Spinal cord (tissue), 10 donors: ENCODE measurements around the gene GRK5. TPM values are rescaled to one million over a fixed set of nuclear protein-coding genes. Genes with fewer than 3 reads are reported as not detected.

Experiments used
- DNase-seq, 6 donors: peaks; one replicate each; pipeline versions ENCODE4 v3.0.0 to v3.0.0-alpha.2; 2013 to 2015; ENCODE audit warnings: low spot score in 6 of 6, low read depth in 4 of 6
- H3K27ac ChIP-seq: one replicate; pipeline ENCODE4 v1.5.1; 2013; ENCODE audit warnings: low read depth, low read length, control low read depth
- H3K27me3 ChIP-seq: one replicate; pipeline ENCODE4 v1.6.1; 2013; ENCODE audit warnings: low read length; ENCODE audit not compliant: control insufficient read depth, insufficient read depth
- H3K36me3 ChIP-seq: one replicate; pipeline ENCODE4 v1.6.1; 2013; ENCODE audit warnings: low read length; ENCODE audit not compliant: control insufficient read depth, insufficient read depth
- H3K4me1 ChIP-seq: one replicate; pipeline ENCODE4 v1.6.1; 2013; ENCODE audit warnings: low read length; ENCODE audit not compliant: control insufficient read depth, insufficient read depth
- H3K4me3 ChIP-seq: one replicate; pipeline ENCODE4 v1.5.1; 2013; ENCODE audit warnings: low read depth, low read length, control low read depth
- H3K9me3 ChIP-seq: one replicate; pipeline ENCODE4 v1.6.1; 2013; ENCODE audit warnings: low read length; ENCODE audit not compliant: control insufficient read depth, insufficient read depth
- WGBS: methylation state at CpG from one replicate; pipeline ENCODE4 v1.1.5; 2013; ENCODE audit warnings: missing lambda C conversion rate; ENCODE audit not compliant: insufficient coverage; 5-methylcytosine and 5-hydroxymethylcytosine counted together
- polyA plus RNA-seq, 2 donors: library from polyadenylated mRNA; unstranded; fragments of 120-200 nt; gene quantifications; one replicate each; pipeline ENCODE4 v1.2.1, GENCODE V29; 2013; ENCODE audit not compliant: insufficient read length in 2 of 2
- total RNA-seq, 2 donors: library from RNA; depleted of rRNA in 1 of 2; stranded (reverse); fragments of 120-200 nt in 1 of 2; fragments of >200 nt in 1 of 2; gene quantifications; one replicate each; pipeline versions ENCODE4 v1.2.3 to v1.2.4, GENCODE V29; 2013 to 2014
- donor health status: healthy.

The GRK5 gene
- total and polyA plus RNA-seq, 4 donors = 15.6 to 29.5 (median 25.6) TPM

DNA sequence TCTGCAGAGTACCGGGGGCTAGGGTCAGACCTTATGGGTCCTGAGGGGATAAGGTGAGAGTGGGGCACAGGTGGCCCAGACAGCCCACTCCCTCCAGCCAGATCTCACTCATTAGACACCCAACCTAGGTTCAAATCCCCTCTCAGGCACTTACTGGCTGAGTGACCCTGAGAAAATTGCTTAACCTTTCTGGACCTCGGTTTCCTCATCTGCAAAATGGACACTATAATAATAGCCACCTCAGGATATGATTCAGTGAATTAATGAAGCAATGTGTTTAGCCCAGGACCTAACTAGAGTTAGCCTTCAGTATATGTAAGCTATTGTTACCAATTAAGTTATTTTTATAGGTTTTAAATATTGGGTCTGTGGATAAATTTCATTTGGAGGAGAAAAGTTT is 212.6 kb downstream of the GRK5 start:
- H3K27ac ChIP-seq = no peak overlapping the region
- DNase-seq = no peak
- H3K9me3 ChIP-seq = no peaks in the 10 kb centered on the region
- no CpG with 5 or more reads among the region's 2 CpGs for WGBS
- H3K27me3 ChIP-seq = peaks cover 3% of the 10 kb centered on the region
- H3K4me1 ChIP-seq = peaks cover 28% of the 10 kb centered on the region
- H3K4me3 ChIP-seq = no peak overlapping the region
- peaks cover 5% of the 10 kb centered on the region for H3K36me3 ChIP-seq

- 82% methylated on average over 11 of the region's 13 CpGs for WGBS
- Histone ChIP-seq H3K27me3 (no peaks in the 10 kb centered on the region), H3K4me1 (peaks cover 17% of the 10 kb centered on the region), H3K27ac (no peak overlapping the region), H3K36me3 (peaks cover 12% of the 10 kb centered on the region), H3K4me3 (no peak overlapping the region), H3K9me3 (no peaks in the 10 kb centered on the region)
- DNase-seq = no peak
Measured at GRCh38 chr10:119420950-119421875, 213.8 kb downstream of the GRK5 start.

DNA sequence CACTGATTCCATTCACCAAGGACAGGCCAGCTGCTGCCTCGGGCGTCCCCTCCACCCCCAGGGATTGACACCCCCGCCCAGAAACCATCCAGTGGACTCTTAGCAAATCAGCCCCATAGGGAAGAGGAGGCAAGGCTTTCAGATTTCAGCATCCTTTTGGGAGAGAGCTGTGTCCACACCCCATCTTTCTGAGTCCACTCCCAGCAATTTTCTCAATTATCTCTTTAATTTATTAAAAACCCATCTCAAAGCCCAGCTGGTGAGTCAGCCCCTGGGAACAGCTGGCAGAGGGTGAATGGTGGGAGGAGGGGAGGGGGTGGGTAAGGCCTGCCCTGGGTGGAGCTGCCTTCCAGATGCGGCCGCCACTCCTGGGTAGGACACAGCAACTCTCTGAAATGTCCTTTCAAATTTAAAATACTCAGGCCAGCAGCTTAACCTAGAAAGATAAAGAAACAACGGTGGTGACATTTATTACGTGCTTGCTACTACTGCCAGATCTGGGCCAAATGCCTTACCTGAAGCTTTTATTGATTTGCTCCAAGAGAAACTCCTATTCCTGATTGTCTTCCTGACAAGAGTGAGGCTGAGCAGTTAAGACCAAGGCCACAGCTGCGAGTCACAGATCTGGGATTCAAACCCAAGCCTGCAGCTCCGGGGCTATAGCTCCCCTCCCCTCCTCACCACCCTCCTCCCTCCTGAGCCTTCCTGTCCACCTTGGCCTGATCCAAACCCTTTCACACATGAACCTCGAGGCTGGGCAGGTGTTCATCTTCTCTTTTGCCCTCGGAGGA is 214.7 kb downstream of the GRK5 start:
- H3K9me3 ChIP-seq = no peaks in the 10 kb centered on the region
- peaks cover 21% of the 10 kb centered on the region for H3K36me3 ChIP-seq
- H3K4me3 ChIP-seq = no peak overlapping the region
- WGBS = 57% methylated on average over 7 of the region's 11 CpGs
- H3K27ac ChIP-seq = no peak overlapping the region
- no peaks in the 10 kb centered on the region for H3K27me3 ChIP-seq
- peaks cover 17% of the 10 kb centered on the region for H3K4me1 ChIP-seq
- DNase-seq = no peak

DNA sequence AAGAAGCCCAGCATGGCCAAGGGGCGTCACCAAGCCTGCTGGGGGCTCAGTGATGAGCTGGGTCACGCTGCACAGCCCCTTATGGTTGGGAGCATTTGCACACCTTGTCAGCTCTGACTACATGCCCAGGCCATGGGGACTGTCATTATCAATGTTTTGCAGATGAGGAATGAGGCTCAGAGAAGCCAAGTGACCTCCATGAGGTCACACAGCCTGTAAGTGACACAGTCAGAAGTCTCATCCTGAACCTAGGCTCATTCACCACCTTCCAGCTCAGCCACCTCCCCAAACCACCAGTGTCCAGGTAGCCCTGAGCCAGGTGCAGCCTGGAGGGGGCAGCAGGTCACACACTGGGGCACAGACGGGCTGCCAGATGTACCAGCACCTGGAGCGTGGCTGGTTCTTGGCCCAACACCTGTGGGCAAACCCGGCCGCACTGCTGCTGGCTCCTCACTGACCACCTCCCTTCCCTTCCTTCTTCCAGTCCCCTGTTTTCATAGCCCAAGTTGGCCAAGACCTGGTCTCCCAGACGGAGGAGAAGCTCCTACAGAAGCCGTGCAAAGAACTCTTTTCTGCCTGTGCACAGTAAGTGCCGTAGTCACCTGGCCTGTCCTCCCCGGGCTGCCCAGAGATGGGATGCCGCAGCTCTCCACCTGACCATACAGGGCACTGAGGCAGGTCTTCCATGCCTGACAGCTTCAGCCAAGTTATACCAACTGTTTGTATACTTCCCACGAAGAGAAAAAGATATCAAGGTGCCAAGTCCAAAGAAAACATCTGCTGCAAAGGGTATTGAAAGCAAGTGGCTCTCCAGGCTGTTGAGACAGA is 215.5 kb downstream of the GRK5 start:
- no peak overlapping the region for H3K4me3 ChIP-seq
- no peak overlapping the region for H3K27ac ChIP-seq
- no peaks in the 10 kb centered on the region for H3K27me3 ChIP-seq
- no peak for DNase-seq
- H3K4me1 ChIP-seq = peaks cover 17% of the 10 kb centered on the region
- peaks cover 29% of the 10 kb centered on the region for H3K36me3 ChIP-seq
- H3K9me3 ChIP-seq = no peaks in the 10 kb centered on the region
- 93% methylated on average over 12 of the region's 12 CpGs for WGBS

DNA sequence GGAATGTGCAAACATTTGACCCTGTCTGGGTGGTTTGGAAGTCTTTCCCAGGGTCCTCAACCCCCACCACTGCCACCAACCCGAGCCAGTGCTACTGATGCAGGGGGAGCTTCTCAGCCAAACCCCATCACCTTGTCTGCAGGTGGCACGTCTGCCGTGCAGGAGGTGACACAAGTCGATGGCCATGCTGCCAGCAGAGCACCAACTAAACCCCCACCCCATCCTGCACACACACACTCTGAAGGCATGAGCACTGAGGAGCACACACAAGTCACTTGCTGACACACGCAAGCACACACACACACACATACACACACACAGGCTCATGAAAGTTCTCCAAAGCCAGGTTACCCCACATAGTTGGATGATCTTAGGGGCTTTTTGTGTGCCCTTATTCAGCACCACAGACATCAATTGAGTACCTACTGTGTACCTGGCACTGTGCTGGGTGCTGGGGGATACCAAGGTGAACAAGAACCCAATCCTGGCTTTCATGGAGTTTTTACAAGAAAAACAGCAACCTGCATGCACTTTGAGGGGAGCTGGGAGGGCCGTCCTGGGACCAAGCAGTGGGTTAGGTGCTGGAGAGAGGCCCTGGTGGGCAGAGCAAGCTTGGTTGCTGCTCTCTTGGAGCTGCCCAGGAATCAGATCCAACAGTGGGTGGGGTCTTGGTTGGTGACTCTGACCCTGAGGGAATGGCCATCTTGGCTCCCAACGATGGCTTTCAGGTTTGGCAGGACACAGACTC is 216.3 kb downstream of the GRK5 start:
- Histone ChIP-seq H3K4me1 (peaks cover 17% of the 10 kb centered on the region), H3K27me3 (no peaks in the 10 kb centered on the region), H3K9me3 (no peaks in the 10 kb centered on the region), H3K4me3 (no peak overlapping the region), H3K36me3 (peaks cover 36% of the 10 kb centered on the region), H3K27ac (no peak overlapping the region)
- no peak for DNase-seq
- WGBS = 95% methylated on average over 7 of the region's 7 CpGs

- DNase-seq = no peak
- WGBS = 73% methylated on average over 6 of the region's 6 CpGs
- Histone ChIP-seq H3K9me3 (no peaks in the 10 kb centered on the region), H3K4me1 (peaks cover 17% of the 10 kb centered on the region), H3K36me3 (peaks cover 40% of the 10 kb centered on the region), H3K27me3 (no peaks in the 10 kb centered on the region), H3K4me3 (no peak overlapping the region), H3K27ac (no peak overlapping the region)
Measured at GRCh38 chr10:119424258-119424975, 217.0 kb downstream of the GRK5 start.

DNA sequence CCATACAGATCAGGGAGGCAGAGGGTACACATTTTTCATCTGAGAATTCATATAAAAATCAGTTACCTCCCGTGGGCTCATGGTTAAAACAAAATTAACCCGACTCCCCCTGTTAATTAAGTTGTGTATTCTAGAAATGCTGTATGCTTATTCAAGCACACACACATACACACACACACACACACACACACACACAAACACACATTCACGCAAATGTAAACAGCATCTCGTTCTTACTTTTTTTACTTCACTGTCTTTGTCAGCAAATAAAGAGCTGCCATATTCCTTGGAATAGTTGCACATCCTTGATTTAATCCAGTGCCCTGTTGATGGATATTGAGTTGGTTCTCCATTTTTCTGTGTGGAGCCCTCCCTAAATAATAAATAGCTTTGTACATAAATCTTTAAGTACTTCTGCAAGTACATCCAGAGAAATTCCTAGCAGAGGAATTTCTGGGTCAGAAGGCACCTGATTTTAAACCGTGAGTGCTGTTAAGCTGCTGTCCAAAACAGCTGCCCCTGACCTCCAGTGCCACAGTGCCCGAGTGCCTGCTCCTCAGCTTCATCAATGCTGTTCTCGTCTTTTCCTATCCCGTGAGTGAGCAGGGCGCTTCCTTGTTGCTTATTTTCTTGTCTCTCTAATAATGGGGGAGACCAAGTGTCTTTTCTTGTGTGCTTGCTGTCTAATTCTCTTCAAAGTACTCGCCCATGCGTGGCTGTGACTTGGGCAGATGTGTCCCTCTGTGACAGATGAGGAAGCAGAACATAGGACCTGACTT is 217.9 kb downstream of the GRK5 start:
- WGBS = 57% methylated on average over 7 of the region's 11 CpGs

GRCh38 chr10:119425881-119426170 is 218.5 kb downstream of the GRK5 start:
- Histone ChIP-seq H3K4me1 (peaks cover 14% of the 10 kb centered on the region), H3K36me3 (peaks cover 46% of the 10 kb centered on the region), H3K9me3 (no peaks in the 10 kb centered on the region), H3K27me3 (no peaks in the 10 kb centered on the region), H3K27ac (no peak overlapping the region), H3K4me3 (no peak overlapping the region)
- 73% methylated on average over 5 of the region's 9 CpGs for WGBS
- no peak for DNase-seq

More for the DNA sequence above, 217.9 kb downstream of the GRK5 start:
- Histone ChIP-seq H3K4me1 (peaks cover 14% of the 10 kb centered on the region), H3K27ac (no peak overlapping the region), H3K27me3 (no peaks in the 10 kb centered on the region), H3K4me3 (no peak overlapping the region), H3K9me3 (no peaks in the 10 kb centered on the region), H3K36me3 (peaks cover 43% of the 10 kb centered on the region)
- peak in 1 of 6 donors; percentile 34 for DNase-seq
